Activated CD4-positive, alpha-beta T cell treated with anti-CD3 and anti-CD28 coated beads, Interleukin-2, amount 50 U/mL, for 4 hours (primary cell): ENCODE data around the gene TBPL2.
"Not testable (repeated sequence)": the region's sequence is repeated elsewhere in the genome, so short reads cannot be mapped to it uniquely, and the experiment has no call there.

Experiments
- DNase-seq, 2 experiments: peaks; one replicate each; pipeline ENCODE4 v3.0.0-alpha.2; 2020

The TBPL2 gene

DNA sequence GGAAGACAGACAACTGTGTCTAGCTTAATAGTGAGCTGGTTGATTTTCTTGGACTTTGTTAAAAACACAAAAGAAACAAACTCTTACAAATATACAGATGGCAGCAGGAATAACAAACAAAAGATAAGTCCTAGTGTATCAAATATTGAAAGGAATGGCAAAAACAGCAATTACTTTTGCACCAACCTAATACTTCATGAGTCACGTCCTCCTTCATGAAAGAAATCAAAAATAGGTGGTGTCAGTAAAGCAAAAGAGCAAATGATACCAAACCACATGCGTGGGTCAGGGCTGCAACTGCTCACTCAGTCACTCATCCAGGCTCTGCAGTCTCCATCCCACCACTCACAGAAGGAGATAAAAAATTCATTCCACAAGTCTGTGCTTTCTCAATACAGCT, 40.6 kb downstream of the TBPL2 start:
- no peak for DNase-seq

DNA sequence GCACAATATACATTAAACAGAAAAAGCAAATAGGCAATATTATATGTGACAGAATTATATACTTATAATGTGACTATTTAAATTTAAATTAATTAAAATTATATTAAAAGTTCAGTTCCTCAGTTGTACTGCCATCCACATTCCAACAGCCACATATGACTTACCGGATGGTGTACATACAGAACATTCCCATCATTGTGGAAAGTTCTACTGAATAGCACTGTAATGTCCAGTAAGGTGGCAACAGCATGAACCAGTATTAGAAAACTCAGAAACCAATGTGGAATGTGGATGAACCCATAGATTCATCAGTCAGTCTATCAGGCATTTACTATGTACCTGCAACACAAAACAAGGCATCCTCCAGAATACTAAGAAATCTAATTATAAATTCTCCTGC, 41.2 kb downstream of the TBPL2 start:
- no peak for DNase-seq

DNA sequence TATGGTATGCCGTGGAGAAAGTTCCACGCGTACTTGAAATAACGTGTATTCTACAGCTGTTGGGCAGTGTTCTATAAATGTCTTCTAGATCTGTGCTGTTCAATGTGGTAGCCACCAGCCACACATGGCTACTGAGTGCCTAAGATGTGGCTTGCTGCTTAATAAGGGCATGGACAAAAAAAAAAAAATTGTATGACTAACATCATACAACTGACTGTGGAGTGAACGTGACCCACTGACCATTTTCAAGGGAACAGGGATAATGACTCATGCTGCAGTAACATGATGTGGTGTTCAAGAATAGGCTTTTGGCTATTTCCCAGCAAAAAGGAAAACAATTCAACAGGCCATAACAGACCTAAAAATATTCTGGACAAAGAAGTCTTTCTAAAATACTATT, 41.7 kb downstream of the TBPL2 start:
- DNase-seq = no peak

DNA sequence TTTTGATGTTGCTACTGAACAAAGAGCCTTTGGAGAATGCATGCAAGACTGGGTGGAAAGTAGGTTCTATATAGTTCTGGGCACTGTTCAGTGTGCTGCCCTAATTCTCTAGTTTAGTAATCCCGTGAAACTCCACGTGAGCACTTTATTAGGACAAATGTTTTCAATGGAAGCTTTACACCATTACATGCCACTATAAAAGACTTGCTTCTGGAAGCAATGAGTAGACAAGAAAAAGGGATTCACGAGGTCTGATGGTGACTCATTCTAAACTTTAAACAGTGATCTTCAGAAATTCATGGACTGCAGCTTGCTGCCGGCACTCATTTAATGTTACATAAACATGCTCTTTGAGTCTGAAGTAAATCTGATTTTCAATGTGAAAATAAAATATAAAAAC, 51.1 kb downstream of the TBPL2 start:
- DNase-seq = no peak

DNA sequence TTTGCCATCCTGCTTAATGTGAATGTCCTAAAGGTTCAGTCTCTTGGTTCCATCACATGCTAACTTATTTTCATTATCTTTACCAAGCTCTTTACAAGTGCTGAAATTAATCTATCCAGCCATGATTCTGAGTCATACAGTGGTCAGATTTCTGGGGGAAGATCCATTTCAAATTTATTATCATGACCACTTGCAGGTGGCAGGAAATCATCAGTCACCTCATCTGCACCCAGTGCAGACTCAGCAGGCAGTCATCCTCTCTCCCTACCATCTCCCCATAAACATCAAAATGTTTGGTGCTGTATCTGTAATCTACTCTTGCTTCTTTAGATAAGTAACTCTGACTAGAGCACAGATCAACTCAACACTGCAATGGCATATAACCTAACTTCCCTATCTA, 52.3 kb downstream of the TBPL2 start:
- DNase-seq = no peak

DNA sequence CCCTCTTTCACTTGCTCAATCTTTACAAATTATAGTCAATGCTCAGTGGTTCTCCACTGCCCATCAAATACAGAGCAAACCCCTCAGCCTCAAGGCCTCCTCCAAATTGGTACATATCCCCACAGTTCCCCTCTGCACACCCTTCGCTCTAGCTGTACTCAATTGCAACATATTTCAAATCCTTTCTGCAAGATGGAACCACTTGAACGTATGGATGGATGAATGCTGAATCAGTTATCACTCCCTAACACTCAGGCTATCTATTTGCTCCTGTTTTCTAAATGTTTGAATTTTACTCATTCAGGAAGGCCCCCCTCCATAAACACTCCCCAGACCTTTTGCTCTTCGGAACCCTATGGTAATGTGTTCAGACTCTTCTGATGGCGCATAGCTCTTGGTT, 53.3 kb downstream of the TBPL2 start:
- DNase-seq = no peak

DNA sequence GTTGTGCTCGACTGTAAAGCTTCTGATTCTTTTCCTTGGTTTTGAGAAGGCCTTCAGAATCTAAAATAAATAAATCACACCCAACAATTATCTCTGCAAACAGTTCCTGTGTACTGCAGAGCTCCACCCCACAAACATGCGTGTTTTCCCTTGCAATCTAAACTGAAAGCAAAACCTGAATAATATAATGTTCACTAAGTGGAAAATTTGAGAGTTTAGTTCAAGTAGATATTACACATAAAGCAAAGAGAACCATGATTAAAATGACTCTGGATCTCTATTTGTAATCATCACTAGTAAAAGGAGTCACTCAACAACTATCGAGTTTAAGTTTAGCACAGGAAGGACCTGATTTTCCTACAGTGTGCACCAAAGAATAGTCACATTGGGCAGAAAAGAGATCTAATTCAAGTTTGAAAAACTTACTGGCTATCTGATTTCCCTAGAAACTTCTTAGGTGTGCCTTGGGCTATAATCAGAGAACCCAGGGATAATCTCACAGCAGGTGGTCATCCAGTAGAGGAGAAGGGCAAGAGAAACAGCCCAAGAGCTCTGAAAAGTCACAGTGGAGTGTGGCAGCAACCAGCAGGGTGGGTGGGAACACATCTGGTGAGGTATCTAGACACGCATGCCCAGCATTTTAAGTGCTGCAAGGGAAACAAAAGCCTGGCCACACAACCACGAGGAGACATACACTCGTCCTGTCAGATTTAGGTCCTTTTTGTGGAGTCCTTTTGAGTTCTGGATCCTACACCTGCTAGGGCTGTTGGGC, 54.2 kb downstream of the TBPL2 start:
- peak in 1 of 2 experiments; percentile 8 for DNase-seq

DNA sequence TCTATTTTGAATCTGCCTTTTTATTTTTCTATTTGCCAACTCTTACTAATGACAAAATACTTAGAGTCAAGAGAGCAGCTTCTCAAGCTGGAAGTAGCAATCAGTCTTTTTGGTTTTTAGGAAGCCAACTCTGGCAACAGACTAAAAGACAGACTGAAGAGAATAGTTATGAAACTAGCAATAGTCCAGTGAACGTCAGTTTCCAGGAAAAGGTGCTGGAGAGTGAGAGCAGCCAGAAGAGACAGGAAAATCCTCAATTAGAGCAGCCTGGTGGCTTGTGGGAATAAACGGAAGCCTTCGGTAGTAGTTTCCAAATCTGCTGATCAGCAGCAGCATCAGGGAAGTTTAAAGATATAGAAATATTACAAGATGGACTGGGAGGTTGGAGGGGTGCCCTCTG, 55.9 kb downstream of the TBPL2 start:
- no peak for DNase-seq

DNA sequence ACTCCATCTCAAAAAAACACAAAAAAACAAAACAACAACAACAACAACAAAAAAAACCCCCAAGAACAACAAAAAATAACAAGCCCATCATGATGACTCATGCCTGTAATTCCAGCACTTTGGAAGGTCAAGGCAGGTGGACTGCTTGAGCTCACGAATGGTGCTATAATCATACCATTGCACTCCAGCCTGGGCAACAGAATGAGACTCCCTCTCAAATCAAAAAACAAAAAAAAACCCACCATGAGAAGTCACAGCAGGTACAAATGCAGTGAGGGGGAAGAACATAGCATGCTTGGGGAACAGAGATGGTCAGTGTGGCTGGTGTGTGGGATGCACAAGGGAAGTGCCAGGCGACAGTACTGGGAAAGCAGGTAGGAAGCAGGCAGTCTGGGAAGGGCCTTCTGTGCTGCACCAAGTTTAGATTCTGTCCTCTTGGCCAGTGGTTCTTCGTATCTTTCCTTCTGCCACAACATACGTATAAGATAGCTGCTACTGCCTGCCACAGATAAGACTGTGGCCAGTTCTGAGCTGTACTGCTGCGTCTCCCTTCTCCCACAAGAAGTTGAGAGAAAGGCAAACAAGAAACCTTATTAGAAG, 56.8 kb downstream of the TBPL2 start:
- no peak for DNase-seq

DNA sequence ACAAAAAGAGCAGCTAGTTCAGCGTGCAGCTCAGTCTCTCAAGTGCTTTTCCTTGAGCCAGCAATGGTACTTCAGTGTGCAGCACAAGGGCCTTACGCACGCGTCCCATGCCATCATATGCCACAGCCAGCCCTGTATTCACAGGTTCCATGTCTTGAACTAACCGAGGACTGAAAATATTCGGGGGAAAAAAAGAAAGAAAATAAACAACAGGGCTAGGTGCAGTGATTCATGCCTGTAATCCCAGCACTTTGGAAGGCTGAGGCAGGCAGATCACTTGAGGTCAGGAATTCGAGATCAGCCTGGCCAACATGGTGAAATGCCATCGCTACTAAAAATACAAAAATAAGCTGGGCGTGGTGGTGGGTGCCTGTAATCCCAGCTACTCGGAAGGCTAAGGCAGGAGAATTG, 57.4 kb downstream of the TBPL2 start:
- DNase-seq = not testable (repeated sequence)

DNA sequence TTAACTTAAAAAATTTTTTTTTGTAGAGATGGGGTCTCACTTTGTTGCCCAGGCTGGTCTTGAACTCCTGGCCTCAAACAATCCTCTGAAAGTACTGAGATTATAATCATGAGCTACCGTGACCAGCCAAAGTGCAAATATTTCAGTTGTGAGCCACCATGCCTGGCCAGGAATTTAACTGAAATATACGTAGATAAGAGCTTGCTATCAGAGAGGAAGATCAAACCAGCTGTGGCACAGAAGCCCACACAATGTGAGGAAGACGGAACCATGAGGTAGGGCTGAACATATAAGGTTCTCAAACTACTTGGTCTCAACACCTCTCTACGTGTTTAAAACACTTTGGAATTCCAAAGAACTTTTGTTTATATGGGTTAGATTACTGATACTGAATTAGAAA, 57.9 kb downstream of the TBPL2 start:
- no peak for DNase-seq

DNA sequence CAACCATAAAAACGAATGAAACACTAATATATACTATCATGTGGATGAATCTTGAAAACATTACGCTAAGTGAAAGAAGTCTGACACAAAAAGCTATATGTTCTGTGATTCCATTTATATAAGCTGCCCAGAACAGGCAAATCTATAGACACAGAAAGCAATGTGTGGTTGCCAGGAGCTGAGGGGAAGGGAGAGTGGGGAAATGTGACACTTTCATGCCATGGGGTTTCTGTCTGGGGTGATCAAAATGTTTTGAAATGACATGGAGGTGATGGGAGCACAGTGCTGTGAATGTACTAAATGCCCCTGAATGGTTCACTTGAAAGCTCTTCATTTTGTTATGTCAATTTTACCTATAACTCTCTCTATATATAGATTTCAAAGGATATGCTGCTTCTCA, 58.9 kb downstream of the TBPL2 start:
- no peak for DNase-seq

DNA sequence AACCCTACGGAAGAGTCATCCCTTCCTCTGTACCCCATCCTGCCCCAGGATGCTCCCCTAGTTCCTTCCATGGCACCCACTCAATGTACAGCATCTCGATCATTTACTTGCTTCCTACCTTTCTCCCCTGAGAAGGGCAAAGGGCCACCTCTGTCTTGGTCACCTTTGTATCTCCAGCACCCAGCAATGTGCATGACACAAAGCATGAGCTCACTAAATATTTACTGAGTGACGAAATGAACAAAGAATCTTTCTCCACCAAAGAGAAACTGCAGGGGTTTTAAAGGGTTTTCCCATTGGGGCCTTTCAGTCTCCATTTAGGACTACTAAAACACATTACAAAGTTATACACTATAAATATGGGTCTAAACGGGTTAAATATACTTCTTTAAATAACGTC, 59.4 kb downstream of the TBPL2 start:
- no peak for DNase-seq

DNA sequence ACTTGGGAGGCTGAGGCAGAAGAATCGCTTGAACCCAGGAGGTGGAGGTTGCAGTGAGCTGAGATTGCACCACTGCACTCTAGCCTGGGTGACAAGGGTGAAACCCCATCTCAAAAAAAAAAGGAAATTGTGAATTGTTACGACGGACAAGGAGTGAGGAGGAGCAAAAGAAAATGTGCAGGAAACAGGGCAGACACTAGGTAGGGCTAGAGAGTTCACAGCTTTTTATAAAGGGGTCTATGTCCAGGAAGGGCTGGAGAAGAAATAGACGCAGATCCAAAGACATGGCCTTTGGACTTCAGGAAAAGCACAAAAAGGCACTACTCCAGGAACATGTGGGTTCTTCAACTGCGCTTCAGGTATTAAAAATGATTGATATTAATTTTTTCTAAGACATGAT, 63.2 kb downstream of the TBPL2 start:
- no peak for DNase-seq

DNA sequence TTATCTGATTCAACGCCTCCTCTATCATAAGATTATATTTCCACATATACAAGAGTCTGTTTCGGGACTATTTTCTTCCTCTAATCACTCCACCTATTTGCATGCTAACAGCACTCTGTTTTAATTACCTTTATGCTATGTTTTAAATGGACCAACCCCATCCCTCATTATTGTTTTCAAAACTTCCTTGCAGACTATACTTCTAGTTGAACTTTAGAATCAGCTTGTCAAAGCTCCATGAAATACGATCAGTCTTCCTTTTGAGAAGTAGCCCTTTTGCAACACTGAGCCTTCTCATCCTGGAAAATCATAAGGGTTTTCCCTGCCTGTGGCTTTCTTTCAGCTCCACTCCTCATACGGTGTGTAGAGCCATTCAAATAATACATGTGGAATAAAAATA, 65.6 kb downstream of the TBPL2 start:
- DNase-seq = no peak

DNA sequence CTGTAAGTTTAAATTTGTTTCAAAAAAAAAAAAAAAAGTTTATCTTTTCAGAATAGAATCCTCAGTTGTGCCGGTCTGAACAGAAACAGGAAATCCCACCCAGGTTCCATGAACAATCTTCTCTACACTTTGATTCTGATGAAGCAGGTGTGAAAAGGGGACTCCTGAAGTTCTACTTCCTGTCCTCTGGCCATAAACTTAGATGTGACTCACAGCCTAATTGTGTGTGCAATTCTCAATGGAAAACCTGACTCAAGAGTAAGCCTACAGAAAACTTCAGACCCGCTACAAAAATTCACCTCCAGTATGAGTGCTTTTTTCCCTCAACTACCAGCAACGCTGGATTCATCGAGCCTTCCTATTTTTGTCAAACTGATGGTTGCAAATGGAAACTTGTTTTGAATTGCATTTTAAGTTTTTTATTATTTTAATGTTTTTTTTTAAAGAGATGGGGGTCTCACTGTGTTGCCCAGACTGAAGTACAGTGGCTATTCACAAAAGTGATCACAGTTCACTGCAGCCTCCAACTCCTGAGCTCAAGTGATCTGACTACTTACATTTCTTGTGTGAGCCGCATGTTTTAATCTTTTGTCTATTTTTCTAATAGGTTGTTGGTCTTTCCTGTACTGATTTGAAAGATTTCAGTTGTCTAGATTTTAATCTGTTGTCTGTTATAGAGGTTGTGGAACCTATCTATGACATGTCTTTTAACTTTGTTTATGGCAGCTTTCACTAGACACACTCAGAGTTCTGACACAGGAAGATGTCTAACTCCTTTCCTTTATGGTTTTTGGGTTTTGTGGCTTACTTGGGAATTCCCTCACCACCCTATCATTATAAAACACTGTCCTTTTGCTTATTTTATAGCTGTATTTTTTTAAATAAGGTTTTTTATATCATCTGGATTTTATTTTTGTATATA, 66.4 kb downstream of the TBPL2 start:
- peak in 1 of 2 experiments; percentile 17 for DNase-seq

DNA sequence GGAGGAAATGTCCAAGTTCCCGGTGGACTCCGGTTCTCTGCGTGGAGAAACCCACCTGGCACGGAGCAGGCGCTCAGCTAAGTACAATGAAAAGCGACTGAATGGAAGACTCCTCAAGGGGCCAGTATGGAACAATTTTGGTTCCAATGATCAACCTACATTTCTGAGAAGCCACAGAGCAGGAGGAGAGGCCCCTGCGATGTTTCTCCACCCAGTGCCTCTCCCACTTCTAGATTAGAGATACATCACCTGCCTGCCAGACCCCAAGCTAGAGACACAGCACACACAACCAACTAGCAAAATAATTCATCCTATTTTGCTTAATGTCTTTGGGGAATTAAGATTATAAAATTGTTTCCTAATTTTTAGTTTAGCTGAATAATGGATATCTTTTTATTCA, 67.6 kb downstream of the TBPL2 start:
- no peak for DNase-seq

DNA sequence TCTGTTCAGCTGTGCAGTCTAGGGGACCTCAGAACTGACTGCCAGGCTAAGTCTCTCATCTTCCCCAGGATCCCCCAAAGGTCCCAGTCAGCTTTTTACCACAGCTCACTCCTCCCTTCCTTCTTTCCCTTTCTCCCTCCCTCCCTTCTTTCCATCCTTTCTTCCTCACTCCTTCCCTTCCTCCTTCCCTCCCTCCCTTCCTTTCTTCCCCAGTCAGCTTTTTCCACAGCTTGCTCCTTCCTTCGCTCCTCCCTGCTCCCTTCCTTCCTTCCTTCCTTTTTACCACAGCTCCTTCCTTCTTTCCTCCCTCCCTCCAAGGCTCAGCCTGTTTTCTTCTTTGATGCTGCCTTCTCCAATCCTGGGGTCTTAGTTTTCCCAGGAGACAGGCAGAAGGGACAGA, 68.0 kb downstream of the TBPL2 start:
- DNase-seq = no peak

DNA sequence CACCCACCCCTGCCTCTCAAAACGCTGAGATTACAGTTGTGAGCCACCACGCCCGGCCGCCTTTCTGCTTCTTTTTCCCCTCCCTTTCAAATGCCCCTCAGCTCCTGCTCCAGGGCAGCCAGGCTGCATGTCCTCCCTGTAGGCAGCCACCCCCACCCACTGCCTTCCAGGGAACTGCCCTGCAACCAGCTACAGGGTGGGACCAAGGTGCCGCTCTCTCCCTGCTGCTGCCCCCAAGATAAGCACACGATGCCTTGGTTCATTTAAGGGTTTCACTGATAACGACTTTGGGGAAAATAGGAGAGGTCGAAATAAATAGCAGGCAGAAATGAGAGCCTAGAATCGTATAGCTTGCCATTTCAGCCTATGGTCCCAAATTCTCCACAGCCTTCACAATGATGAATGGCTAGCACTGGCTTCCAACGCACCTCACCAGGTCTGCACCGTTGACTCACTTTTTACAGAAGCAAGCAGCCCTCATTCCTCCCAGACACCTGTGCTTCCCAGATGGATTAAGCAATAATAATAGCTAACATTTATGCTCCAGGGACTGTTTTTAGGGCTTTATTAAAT, 69.4 kb downstream of the TBPL2 start:
- DNase-seq = no peak

DNA sequence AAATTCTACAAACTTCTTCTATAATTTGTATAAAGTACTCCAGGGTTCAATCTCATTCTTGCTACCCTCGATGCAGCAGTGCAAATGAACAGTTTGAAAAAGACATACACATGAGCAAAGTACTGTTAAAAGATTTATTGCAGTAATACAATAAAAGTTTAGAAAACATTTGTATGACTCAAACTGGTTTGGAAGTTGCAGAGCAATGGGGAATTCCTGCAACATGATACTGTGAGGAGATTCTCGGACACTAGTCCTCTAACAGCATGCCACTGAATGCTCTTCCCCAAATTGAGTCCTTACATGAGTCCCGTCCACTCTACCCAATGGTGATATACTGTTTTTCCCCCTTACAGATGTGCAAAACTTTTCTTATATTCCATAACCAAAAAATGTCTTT, 74.1 kb downstream of the TBPL2 start:
- no peak for DNase-seq
